Measurements from ENCODE around the gene MAEA.
"Not testable (repeated sequence)": the region's sequence is repeated elsewhere in the genome, so short reads cannot be mapped to it uniquely, and the experiment has no call there.

MAEA gene

DNA sequence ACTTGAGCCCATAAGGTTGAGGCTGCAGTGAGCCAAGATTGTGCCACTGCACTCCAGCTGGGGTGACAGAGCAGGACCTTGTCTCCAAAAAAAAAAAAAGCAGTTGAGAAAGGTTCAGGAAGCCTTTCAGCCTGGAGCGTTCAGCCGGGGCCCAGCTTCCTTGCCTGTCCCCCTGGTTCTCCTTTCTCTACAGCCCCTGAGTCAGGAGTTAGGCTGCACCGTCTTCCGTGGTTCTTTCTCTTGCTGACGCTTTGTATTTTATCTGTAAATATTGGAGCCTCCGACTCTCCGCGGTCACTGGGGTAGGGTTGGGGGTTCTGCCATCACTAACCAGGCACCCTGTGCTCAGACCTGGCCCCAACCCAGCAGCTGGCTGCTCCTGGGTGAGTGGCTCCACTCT lies 43.6 kb downstream of the MAEA start:
- peak in 2 of 56 donors; percentile 5 to 18 for DNase-seq

DNA sequence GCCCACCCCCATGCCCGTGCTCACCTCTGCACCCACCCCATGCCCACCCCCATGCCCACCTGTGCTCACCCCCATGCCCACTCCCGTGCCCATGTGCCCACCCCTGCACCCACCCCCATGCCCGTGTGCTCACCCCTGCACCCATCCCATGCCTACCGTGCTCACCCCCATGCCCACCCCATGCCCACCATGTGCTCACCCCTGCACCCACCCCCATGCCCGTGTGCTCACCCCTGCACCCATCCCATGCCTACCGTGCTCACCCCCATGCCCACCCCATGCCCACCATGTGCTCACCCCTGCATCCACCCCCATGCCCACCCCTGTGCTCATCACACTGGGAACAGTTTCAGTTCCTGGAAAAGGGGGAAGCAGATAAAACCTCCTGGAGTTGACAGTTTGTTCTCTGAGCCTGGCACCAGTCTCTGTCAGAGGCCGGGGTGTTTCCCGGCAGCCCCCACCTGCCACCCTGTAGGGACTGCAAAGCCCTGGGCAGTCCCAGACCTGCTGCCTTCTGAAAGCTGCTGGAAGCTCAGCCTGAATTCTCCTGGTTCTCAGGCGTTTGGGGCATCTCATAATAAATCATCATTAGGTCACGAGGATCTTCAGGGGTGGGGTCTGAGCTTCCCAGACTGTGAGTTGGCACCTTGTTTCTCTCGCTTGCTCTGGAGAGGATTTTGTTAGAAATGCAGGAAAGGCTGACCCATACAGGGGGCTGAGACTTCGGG lies 44.3 kb downstream of the MAEA start:
- DNase-seq = peak in 2 of 56 donors; percentile 15 to 22

DNA sequence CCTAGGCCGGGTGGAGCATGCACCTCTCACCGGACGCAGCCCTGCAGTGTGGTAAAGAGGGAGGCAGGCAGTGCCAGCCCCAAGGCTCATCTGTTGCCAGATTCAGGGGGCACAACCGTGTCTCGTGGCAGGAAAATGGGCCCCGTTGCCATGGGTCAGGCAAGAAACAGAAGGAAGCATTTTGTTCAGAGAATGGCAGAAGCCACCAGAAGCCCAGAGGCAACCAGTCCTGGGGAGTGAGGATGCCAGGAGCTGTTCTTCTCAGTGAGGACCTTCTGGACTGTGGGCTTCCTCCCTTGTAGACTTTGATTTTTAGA lies 44.8 kb downstream of the MAEA start:
- peak in 15 of 56 donors; percentile 7 to 50 (median 30) for DNase-seq

DNA sequence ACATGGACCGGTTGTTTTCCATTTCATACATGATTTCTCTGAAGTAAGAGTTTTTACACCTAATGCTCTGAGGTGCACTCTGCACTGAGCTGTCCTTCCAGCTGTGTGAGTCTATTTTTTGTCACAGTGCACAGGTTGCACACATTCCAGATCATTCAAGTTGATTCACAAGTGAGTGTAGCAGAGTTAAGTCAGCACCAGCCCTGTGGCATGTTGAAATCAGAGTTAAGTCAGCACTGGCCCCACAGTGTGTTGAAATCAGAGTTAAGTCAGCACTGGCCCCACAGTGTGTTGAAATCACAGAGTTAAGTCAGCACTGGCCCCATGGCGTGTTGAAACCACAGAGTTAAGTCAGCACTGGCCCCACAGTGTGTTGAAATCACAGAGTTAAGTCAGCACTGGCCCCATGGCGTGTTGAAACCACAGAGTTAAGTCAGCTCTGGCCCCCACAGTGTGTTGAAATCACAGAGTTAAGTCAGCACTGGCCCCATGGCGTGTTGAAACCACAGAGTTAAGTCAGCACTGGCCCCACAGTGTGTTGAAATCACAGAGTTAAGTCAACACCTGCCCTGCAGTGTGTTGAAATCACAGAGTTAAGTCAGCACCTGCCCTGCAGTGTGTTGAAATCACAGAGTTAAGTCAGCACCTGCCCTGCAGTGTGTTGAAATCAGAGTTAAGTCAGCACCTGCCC lies 45.6 kb downstream of the MAEA start:
- not testable (repeated sequence) for DNase-seq

DNA sequence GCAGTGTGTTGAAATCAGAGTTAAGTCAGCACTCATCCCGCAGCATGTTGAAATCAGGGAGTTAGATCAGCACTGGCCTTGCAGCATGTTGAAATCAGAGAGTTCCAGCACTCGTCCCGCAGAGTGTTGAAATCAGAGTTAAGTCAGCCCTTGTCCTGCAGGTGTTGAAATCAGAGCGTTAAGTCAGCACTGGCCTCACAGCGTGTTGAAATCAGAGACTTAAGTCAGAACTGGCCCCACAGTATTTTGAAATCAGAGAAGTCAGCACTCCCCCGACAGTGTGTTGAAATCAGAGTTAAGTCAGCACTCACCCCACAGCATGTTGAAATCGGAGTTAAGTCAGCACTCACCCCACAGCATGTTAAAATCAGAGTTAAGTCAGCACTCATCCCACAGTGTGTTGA lies 46.4 kb downstream of the MAEA start:
- DNase-seq = no peak

DNA sequence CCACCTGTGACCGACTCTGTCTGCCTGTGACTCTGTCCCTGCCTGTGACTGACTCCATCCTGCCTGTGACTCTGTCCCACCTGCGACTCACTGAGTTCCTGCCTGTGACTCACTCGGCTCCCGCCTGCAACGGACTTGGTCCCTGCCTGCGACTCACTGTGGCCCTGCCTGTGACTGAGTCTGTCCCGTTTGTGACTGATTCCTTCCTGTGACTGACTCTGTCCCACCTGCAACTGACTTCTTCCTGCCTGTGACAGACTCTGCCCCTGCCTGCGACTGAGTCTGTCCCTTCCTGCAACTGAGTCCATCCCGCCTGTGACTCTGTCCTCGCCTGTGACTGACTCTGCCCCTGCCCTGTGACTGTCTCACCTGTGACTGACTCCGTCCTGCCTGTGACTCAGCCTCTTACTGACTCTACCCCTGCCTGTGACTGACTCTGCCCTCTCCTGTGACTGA lies 47.7 kb downstream of the MAEA start:
- DNase-seq = no peak

DNA sequence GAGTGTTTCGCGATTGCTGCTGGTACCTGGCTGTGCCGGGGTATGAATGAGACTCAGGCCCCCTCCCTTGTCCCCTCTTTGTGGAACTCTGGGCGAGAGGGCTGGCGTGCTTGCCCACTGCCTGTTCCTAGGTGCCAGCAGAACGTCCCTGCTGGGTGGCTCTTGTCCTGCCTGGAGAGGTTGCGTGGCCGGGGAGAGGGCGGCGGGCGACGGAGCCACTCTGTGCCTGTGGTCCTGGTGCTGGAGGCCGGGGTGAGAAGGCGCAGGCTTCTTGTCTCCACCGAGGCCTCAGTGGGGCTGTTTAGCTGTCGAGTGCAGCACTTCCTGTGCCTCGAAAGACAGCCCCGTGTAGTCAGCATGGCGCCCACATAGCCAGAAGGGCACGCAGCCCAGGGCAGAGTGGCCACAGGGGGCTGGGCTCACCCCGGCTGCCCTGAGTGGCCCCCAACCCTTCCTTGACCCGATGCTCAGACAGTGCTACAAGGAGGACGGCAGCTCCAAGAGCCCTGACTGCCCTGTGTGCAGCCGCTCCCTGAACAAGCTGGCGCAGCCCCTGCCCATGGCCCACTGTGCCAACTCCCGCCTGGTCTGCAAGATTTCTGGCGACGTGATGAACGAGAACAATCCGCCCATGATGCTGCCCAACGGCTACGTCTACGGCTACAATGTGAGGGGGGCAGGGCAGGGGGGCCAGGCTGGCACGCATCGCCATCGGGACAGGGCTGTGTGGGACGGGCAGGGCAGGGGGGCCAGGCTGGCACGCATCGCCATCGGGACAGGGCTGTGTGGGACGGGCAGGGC lies 48.5 kb downstream of the MAEA start:
- no peak for DNase-seq

DNA sequence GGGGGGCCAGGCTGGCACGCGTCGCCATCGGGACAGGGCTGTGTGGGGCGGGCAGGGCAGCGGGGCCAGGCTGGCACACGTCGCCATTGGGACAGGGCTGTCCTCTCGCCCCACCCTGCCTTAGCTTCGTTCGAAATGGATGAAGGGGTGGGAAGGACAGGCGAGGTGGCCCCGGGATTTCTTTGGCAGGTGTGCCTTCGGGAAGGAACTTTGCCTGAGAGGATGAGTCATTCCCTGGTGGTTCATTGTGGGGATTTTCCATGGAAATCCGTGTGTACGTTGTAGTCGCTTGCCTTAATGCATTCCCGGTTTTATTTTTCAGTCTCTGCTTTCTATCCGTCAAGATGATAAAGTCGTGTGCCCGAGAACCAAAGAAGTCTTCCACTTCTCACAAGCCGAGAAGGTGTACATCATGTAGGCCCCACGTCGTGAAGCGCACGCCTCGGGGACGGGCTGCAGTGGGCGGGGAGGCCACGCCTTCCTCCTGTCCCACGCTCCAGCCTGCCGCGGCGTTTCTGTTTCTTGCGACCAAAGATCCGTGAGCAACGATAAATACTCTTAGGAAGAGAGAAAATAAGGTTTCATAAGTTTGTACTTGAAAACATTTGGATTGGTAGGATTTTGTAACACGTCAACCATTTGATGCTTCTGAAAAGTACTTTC lies 49.2 kb downstream of the MAEA start:
- DNase-seq = no peak

DNA sequence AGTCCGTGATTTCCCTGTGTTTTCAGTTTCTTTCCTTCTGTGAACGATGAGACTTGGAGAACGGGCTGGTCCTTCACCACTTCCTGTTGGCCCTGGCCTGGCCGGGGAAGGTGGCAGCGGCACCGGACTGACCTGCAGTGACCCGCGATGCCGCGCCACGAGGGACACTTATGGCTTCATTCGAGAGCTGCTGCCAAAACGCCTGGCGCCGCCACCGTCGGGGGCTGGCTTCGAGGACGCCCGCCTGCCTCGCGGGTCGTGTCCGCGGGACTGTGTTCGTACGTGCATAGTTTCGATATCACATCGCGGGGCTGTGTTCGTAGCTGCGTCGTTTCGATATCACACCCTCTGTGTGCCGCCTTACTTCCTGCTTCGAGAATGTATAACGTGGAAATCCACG lies 49.8 kb downstream of the MAEA start:
- no peak for DNase-seq

DNA sequence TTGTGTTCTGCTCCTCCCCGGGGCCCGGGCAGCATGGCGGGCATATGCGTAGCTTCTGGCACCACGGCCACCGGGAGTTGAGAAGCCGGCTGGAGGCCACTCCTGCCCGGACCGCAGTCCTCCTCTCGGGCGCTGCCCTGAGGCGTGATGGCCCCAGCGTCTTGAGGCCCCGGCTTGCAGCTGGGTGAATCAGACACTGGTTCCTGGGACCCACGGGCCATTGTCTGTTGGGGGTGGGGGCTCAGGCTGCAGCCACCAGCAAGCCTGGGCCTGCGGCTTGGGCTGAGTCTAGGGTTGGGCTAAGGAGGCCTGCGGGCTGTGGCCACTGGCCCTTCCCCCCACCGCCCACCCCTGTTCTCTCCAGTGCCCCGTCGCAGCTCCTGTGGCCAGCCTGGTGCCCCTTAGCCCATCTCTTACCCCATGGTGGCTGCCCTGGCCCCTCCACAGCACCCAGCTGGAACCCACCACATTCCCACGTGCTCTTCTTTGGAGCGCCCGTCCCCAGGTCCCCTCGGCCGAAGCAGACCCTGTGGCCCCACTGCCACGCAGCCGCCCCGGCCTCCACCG lies 50.6 kb downstream of the MAEA start:
- DNase-seq = no peak

DNA sequence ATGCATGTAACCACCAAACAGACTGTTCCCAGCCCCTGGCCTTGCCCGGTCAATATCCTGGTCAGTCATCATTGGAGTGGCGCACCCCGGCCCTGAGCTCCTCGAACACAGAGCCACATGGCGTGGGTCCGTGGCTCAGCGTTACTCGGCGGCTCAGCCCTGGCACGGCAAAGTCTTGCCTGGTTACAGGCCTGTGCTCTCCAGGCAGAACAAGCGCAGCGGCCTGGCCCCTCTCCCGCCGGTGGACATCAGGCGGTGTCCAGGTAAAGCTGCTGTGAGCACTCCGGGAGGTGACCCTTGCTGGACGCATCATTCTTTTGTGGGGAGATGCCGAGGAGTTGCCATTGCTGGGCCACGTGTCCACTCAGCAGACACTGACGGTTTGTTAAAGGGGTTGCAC lies 51.2 kb downstream of the MAEA start:
- DNase-seq = no peak

DNA sequence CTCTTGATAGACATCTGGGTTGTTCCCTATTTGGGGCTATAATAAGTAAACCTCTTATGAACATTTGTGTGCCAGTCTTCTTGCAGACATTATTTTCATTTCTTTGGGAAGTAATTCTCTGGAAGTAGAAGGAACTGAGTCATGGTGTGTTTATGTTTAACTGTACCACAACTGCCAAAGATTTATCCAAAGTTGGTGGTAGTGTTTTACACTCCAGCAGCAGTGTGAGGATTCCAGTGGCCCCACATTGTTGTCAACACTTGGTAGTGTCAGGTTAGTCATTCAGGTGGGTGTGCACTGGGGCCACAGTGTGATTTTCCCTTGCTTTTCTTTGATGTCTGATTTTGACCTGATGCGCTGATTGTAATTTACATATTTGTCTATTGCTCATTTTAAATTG lies 52.3 kb downstream of the MAEA start:
- no peak for DNase-seq

DNA sequence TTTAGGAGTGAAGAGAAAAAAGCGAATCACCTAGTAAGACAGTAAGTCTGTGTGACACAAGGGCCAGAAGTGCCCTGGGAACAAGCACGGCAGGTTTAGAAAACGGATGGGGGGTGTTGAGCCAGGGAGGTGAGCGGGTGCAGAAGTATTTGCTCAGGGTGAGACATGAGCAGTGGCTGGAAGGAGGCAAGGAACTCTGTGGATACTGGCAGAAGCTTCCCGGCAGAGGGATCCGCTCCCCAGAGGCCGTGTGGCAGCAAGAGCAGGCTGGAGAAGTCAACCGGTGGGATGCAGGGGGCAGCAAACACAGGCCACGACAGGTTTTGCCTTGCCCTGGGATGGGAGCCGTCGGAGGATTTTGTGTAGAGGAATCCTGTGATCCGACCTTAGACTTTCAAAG lies 55.0 kb downstream of the MAEA start:
- DNase-seq = no peak

DNA sequence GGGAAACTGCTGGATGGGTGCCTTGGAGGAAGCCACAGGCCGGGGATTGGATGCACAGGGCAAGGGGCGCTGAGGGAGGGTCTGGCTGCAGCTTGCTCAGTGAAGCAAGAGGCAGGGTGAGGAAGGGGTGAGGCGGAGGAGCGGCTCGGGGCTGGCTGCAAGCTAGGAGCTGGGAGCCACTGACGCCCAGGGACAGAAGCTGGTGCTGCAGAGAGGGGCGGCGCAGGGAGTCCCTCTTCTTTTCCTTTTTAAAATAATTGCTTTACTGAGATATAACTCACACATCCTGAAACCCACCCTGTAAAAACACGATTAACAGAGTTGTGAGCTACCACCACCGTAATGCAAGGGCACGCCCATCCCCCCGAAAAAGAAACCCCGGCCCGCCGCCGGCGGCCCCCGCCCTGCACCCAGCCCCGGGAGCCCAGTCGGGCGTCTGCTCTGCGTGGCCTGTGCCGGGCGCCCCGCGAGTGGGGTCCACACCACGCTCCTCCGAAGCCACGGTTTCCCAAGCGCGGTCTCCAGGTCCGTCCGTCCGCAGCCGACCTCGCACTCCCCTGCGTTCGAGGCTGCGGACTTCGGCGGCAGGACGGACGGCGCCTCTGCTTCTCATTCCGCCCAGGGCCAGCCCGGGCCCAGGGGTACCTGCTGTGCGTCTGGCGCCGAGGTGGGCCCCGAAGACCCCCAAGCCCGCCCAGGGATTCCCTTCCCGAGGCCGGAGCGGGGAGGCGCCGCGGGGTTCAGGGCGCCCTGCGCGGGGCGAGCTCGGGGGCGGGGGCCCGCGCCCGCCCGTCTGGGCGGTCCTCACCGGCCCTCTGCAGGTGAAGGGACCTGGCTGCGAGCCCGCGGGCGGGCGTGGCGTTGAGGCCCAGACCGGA lies 56.5 kb downstream of the MAEA start:
- peak in 35 of 56 donors; percentile 8 to 61 (median 47) for DNase-seq

DNA sequence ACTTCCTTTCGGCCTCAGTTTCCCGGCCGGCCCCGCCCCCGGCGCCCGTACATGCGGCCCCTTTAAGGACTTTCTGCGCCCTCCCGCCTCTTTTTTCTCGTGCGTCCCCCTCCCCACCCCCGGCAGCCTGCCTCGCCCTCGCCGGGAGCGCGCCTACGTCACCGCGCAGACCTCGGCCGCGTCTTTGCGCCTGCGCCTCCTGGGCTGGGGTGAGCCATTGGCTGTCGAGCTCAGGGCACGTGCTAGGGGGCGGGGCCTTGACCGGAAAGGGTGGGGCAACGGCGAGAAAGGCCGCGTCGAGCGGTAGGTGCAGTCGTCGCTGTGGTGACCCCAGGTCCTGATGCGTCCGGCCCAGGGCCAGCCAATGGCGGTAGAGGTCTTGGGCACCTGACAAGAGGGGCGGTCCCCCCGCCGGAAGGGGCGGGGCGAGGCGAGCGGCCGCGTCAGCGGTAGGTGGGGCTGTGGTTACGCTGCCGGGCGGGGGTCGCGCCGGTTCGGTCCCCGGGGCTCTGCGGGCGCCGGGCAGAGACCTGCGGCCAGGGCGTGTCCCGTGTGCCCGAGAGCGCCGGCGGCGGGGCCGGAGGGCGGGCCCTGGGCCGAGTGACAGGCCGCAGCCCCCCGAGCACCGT lies 57.2 kb downstream of the MAEA start, which contains the start of gene UVSSA:
UVSSA (plus strand) TSS at position 428 of the 629 bp plus-strand sequence. CDS start 884 bp downstream, outside the sequence.
- peak; percentile 96 to 100 (median 100) for DNase-seq

DNA sequence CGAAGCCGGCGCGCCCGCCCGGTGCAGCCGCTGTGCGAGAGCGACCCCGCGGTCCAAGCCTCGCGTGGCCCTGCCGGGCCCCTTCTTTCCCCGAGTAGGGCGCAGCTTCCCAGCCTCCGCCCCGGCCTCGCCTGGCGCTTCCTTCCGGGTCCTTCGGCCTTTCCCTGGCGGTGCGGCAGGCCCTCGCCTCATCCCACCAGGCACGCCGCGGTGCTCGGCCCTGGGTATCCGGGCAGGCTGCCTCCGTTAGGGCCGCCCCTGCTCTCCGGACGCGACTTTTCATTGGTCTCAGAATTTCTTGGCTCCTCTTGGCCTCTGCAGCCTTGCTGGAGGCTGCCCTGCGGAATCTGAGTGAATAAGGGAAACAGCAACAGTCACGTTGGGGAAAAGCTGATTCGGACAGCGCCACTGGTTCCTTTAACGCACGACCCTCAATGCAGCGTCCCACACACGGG lies 57.7 kb downstream of the MAEA start:
- DNase-seq = peak in 20 of 56 donors; percentile 34 to 68 (median 56)

DNA sequence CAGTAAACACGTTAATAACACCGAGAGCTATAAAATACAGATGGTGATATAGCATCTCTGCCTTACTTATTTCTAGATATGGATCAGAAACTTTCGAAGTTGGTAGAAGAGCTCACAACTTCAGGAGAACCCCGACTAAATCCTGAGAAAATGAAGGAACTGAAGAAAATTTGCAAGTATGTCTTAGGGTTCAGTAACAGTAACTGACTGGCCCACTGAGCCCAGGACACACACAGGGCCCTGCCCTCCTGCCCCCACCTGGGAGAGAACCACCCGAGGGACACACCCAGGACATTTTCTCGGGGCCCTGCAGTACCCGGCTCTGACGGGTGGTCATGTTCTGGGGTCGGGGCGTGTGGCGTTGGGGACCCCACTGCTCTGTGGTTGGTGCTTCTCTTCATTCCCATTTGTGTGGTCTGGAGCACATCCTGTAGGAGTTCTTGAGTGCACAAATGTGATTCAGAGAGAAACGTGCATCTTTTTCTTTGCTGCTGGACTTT lies 58.4 kb downstream of the MAEA start:
- no peak for DNase-seq

DNA sequence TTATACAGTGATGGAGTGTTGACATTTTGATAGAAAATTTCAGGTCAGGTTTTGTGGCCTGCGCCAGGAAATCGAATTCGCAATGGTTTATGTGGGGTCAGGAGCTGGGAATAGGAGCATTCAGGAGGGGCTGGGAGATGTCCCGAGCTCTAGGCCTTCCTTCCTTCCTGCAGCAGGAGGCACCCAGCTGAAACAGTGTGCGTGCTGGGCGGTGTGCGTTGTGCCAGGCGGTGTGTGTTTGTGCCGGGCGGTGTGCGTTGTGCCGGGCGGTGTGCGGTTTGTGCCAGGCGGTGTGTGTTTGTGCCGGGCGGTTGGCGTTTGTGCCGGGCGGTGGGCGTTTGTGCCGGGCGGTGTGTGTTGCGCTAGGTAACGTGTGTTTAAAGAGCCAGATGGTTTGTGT lies 59.1 kb downstream of the MAEA start:
- DNase-seq = no peak
